GM18951 (cell line): ENCODE data around the gene GNB3.
"Not testable (repeated sequence)": the region's sequence is repeated elsewhere in the genome, so short reads cannot be mapped to it uniquely, and the experiment has no call there.

Experiments
- POLR2A ChIP-seq: IDR thresholded peaks from 4 replicates; pipeline ENCODE4 v1.6.1; 2011; ENCODE audit warnings: mild to moderate bottlenecking; ENCODE audit not compliant: insufficient read length, insufficient read depth; ENCODE audit errors: extremely low read depth
- in situ Hi-C: fragments of 300-500 bp; cut with MboI; formaldehyde crosslinking; loops from one replicate; pipeline ENCODE4 v1.12.0; 2022; ENCODE audit warnings: low sequenced_read_pairs, mixed read lengths, inconsistent platforms; ENCODE audit not compliant: unreplicated experiment

Gene GNB3

GRCh38 chr12:6851153-6851920 is 10.6 kb downstream of the GNB3 start, which contains the start of gene CDCA3:
TSS of gene CDCA3 (minus strand) at chr12:6851286. CDS start at chr12:6850952, 334 bp downstream.
- in situ Hi-C loops, result no loop called here
- TF ChIP-seq POLR2A, result peak; percentile 85

DNA sequence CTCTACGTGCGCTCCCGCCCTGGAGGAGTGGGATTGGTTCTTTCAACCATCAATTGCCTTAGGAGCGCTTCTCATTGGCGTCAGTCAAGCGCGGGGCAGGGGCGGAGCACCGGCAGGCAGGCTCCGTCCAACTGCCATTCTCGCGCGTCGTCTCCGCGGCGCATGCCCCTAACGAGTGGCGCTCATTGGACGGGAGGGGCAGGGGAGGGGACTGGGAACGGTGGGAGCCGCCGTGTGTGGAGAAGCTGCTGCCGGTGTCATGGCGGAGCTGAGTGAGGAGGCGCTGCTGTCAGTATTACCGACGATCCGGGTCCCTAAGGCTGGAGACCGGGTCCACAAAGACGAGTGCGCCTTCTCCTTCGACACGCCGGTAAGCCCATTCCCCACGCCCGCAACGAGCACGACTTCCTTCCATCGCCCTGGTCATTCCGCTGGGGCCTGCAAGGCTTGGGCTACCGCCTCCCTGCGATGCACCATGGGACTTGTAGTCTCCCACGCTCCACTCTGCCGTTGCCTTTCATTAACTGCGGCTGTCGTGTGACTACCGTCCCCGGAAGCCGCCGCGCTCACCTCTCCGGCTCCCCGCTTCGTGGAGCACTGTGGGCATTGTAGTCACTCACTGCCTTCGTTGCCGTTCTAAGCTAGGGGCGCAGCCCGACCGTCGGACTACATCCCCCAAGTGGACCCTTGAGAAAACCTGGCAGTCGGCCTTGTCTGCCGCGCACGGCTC is 11.4 kb downstream of the GNB3 start, which contains the start of gene USP5:
Gene USP5, plus strand, starts transcription at position 230 of the 730 bp plus-strand sequence. Its CDS starts 30 bp downstream, at position 260.
- peak; percentile 71 for TF ChIP-seq POLR2A
- in situ Hi-C loops, result no loop called here

GRCh38 chr12:6852651-6853354 is 12.1 kb downstream of the GNB3 start:
- no peak for TF ChIP-seq POLR2A
- in situ Hi-C loops, result no loop called here

- in situ Hi-C loops, result no loop called here
- TF ChIP-seq POLR2A, result no peak
Measured at GRCh38 chr12:6853626-6854025, 12.9 kb downstream of the GNB3 start.

DNA sequence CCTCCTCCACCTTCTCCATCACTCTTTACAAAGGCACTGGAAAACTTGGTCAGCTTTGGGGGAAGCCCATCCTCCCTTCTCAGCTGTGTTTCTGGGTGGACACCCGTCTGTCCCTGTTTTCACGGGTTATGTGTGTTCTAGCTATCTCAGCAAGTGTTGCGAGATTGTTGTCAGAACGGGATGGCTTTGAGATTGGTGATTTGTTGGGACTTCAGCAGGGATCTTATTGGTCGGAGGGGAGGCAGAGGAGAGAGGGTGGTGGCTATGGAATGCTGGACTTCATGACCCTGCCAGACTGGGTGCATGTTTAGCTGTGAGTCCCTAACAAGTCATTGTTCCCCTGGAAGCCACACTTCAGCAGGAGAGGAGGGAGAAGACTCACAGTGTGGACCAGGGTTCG is 13.3 kb downstream of the GNB3 start:
- in situ Hi-C loops, result no loop called here
- TF ChIP-seq POLR2A, result no peak

DNA sequence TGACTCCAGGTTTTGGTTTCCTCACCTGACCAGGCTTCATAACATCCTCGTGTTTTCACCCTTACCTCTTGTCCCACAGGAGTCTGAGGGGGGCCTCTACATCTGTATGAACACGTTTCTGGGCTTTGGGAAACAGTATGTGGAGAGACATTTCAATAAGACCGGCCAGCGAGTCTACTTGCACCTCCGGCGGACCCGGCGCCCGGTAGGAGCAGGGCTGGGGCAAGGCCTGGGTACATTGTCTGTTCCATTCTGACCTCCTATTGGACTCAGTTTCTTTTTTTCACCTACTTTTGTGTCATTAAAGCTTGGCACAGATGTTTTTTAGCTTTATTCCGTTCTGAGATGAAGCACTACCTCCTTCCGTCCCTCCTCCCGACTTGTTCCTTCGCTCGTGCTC is 14.6 kb downstream of the GNB3 start:
- no peak for TF ChIP-seq POLR2A
- in situ Hi-C loops, result no loop called here

GRCh38 chr12:6858799-6859198 is 18.1 kb downstream of the GNB3 start:
- no peak for TF ChIP-seq POLR2A
- in situ Hi-C loops, result no loop called here

DNA sequence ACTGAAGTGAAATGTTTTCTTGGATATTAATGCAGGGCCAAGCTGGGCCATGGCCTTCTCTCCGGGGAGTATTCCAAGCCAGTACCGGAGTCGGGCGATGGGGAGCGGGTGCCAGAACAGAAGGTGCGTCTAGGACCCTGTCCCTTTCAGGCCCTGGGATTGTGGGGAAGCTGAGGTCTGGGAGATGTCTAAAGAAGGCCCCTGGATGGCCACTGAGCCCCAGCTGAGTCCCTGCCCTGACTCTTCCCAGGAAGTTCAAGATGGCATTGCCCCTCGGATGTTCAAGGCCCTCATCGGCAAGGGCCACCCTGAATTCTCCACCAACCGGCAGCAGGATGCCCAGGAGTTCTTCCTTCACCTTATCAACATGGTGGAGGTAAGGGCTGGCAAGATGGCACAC is 19.4 kb downstream of the GNB3 start:
- TF ChIP-seq POLR2A, result no peak
- in situ Hi-C loops, result no loop called here

DNA sequence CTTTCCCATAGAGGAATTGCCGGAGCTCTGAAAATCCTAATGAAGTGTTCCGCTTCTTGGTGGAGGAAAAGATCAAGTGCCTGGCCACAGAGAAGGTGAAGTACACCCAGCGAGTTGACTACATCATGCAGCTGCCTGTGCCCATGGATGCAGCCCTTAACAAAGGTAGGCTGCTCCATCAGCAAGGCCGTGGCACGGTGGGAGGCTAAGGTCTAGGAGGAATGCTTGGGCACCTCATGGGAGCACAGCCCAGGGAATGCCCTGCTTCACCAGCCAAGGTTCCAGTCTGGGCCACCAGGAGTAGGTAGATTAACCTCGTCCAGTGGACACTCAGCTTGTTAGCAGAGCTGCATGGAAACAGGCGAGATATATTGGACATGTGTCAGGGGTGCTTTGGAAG is 20.2 kb downstream of the GNB3 start:
- TF ChIP-seq POLR2A, result no peak
- in situ Hi-C loops, result no loop called here

DNA sequence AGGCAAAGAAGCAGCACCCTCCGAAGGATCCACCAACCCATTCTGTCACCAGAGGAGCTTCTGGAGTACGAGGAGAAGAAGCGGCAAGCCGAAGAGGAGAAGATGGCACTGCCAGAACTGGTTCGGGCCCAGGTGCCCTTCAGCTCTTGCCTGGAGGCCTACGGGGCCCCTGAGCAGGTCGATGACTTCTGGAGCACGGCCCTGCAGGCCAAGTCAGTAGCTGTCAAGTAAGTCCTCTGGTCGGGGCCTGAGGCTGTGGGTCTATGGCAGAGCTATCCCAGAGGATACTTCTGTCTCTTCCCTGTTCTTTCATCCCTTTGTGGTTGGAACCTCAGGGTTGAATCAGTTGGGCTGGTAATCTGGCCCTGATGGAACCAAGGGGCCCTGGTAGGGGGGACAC is 20.7 kb downstream of the GNB3 start:
- in situ Hi-C loops, result no loop called here
- no peak for TF ChIP-seq POLR2A

DNA sequence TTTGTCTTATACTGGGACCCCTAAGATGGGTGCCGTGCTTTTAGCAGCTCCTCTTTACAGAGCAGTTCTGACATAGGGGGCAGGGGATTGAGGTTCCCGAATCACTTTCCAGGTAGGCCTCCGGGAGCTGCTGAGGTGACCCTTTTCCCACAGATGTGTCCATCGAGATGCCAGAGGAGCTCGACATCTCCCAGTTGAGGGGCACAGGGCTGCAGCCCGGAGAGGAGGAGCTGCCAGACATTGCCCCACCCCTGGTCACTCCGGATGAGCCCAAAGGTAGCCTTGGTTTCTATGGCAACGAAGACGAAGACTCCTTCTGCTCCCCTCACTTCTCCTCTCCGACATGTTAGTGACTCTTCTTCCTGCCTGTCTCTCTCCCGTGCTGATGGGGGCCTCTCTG is 22.3 kb downstream of the GNB3 start:
- in situ Hi-C loops, result no loop called here
- no peak for TF ChIP-seq POLR2A

GRCh38 chr12:6863586-6864321 is 23.0 kb downstream of the GNB3 start:
- no peak for TF ChIP-seq POLR2A
- in situ Hi-C loops, result no loop called here

DNA sequence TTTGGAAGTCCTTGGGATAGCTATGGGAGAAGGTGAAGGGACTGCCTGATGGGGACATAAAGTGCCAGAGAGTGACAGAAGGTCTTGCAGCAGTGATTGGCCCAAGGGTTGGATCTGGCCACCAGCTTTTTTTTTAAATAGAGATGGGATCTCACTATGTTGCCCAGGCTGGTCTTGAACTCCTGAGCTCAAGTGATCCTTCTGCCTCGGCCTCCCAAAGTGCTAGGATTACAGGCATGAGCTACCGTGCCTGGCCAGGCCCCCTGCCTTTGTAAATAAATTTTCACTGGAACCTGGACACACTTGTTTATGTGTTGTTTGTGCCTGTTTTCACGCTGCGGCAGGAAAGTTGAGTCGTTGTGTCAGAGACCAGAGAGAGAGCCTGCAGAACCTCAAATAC is 24.6 kb downstream of the GNB3 start:
- in situ Hi-C loops, result not testable (repeated sequence)
